HG02943 (cell line): ENCODE measurements around the gene SUCLG2.

ENCODE experiments used
- ATAC-seq: cut with Tn5 transposase; IDR thresholded peaks from one replicate; pipeline ENCODE4 v1.9.1; 2021; ENCODE audit warnings: mild to moderate bottlenecking, low read depth, moderate library complexity; ENCODE audit not compliant: unreplicated experiment

Gene SUCLG2

GRCh38 chr3:67521053-67521646 is 133.3 kb downstream of the SUCLG2 start:
- no peak for ATAC-seq

GRCh38 chr3:67518236-67518635 is 136.2 kb downstream of the SUCLG2 start:
- no peak for ATAC-seq

- no peak for ATAC-seq
Observed at GRCh38 chr3:67517781-67518180, 136.6 kb downstream of the SUCLG2 start.

GRCh38 chr3:67516496-67516895 is 137.9 kb downstream of the SUCLG2 start:
- no peak for ATAC-seq

GRCh38 chr3:67515778-67516177 is 138.6 kb downstream of the SUCLG2 start:
- ATAC-seq: no peak

- ATAC-seq: no peak
Observed at GRCh38 chr3:67509471-67510075, 144.8 kb downstream of the SUCLG2 start.

GRCh38 chr3:67507584-67507983 is 146.8 kb downstream of the SUCLG2 start:
- no peak for ATAC-seq

GRCh38 chr3:67500709-67501108 is 153.7 kb downstream of the SUCLG2 start:
- no peak for ATAC-seq

- no peak for ATAC-seq
Observed at GRCh38 chr3:67497746-67498145, 156.7 kb downstream of the SUCLG2 start.

- no peak for ATAC-seq
Observed at GRCh38 chr3:67495751-67496150, 158.7 kb downstream of the SUCLG2 start.

- ATAC-seq: no peak
Observed at GRCh38 chr3:67493808-67494207, 160.6 kb downstream of the SUCLG2 start.

GRCh38 chr3:67490658-67491057 is 163.8 kb downstream of the SUCLG2 start:
- ATAC-seq: no peak

GRCh38 chr3:67489816-67490215 is 164.6 kb downstream of the SUCLG2 start:
- ATAC-seq: no peak

GRCh38 chr3:67487564-67488114 is 166.8 kb downstream of the SUCLG2 start:
- no peak for ATAC-seq

GRCh38 chr3:67486883-67487282 is 167.5 kb downstream of the SUCLG2 start:
- no peak for ATAC-seq

GRCh38 chr3:67484085-67484484 is 170.3 kb downstream of the SUCLG2 start:
- no peak for ATAC-seq

GRCh38 chr3:67481126-67481525 is 173.3 kb downstream of the SUCLG2 start:
- ATAC-seq: no peak

- no peak for ATAC-seq
Observed at GRCh38 chr3:67478423-67478822, 176.0 kb downstream of the SUCLG2 start.

GRCh38 chr3:67474311-67474710 is 180.1 kb downstream of the SUCLG2 start:
- ATAC-seq: no peak

GRCh38 chr3:67472674-67473201 is 181.7 kb downstream of the SUCLG2 start:
- no peak for ATAC-seq

- ATAC-seq: no peak
Observed at GRCh38 chr3:67470207-67470606, 184.2 kb downstream of the SUCLG2 start.

- no peak for ATAC-seq
Observed at GRCh38 chr3:67468511-67468910, 185.9 kb downstream of the SUCLG2 start.
